SH-SY5Y (cell line): ENCODE data around the gene TACC3.

Experiments used
- GATA2 ChIP-seq: IDR thresholded peaks from 2 replicates; pipeline ENCODE4 v1.6.1; 2011; ENCODE audit warnings: mild to moderate bottlenecking, low read depth, low read length
- GATA3 ChIP-seq: IDR thresholded peaks from 2 replicates; pipeline ENCODE4 v1.6.1; 2011; ENCODE audit warnings: low read depth, mild to moderate bottlenecking, low read length, moderate library complexity

DNA sequence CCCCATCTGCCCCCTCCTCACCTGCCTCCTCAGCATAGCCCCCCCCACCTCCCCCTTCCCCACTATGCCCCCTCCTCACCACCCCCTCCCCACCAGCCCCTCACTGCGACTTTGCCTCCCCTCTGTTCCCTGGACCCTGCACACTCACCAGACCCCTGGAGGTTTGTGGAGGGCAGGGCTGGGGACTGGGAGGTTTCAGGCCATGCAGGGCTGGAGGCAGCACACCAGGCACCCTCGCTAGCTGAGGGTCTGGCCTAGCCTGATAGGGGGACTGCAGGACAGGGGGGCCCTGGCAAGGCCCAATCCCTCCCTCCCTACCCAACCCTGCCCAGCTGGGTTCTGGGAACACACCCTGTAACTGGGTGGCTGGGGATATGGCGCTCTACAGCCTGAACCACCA is 28.0 kb downstream of the TACC3 start:
- TF ChIP-seq GATA2, result no peak
- no peak for TF ChIP-seq GATA3
